ENCODE measurements around the gene LGI4.

Gene LGI4

DNA sequence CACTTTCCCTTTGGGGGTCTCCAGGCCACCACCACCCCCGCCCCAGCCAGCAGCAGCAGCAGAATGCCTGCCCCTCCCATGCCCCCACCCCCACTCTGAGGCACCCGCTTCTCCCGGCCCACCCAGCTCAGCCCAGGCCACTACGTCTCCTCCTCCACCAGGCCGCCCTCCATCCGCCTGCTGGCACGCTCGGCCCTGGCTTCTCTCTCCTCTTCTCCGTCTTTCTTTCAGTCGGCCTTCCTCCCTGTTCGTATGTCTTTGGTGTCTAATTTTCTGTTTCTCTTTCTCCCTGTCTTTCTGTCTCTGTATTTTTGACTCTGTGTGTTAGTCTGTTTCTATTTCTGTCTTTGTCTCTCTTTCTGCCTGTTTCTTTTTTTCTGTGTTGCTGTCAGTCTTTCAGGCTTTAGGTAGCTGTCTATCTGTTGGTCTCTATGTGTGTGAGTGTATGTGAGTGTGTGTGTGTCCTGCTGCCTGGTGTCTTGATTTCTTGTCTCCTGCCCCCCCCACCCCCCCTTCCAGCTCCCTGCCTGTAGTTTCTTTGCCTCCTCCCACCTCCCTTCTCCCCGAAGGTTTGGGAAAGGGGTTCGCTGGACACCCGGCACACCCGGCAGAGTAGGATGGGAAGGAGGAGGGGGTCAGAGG lies at the start of gene LGI4:
TSS of gene LGI4 (minus strand) at position 459 of the 642 bp plus-strand sequence. CDS start at position 80, 379 bp downstream.
- DNase-seq (ENCODE audit: low read depth), result no peak
- no peak within 1 kb of the TSS for H3K4me3 ChIP-seq (ENCODE audit: low read depth, low read length)
- TF ChIP-seq, protein P1, sequence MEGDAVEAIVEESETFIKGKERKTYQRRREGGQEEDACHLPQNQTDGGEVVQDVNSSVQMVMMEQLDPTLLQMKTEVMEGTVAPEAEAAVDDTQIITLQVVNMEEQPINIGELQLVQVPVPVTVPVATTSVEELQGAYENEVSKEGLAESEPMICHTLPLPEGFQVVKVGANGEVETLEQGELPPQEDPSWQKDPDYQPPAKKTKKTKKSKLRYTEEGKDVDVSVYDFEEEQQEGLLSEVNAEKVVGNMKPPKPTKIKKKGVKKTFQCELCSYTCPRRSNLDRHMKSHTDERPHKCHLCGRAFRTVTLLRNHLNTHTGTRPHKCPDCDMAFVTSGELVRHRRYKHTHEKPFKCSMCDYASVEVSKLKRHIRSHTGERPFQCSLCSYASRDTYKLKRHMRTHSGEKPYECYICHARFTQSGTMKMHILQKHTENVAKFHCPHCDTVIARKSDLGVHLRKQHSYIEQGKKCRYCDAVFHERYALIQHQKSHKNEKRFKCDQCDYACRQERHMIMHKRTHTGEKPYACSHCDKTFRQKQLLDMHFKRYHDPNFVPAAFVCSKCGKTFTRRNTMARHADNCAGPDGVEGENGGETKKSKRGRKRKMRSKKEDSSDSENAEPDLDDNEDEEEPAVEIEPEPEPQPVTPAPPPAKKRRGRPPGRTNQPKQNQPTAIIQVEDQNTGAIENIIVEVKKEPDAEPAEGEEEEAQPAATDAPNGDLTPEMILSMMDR (IDR thresholded peaks at IDR 0.05; ENCODE audit: low read depth, low read length, missing control alignments), result no peak
- in situ Hi-C loops (cut with HindIII; ENCODE audit: low sequenced_read_pairs), result no loop called here

DNA sequence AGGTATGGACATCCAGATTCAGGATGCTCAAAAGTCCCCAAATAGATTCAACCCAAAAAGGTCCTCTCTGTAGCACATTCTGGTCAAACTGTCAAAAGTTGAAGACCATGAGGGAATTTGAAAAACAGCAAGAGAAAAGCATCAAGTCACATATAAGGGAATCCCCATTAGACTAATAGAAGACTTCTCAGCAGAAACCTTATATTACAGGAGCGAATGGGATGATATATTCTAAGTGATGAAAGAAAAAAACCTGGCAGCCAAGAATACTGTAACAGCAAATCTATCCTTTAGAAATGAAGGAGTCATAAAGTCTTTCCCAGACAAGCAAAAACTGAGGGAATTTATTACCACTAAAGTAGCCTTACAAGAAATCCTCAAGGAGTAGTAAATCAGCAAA lies 49.4 kb upstream of the LGI4 start:
- in situ Hi-C loops (cut with HindIII; ENCODE audit: low sequenced_read_pairs), result no loop called here
- TF ChIP-seq, protein P1 (IDR thresholded peaks at IDR 0.05; ENCODE audit: low read depth, low read length, missing control alignments), result no peak
- H3K4me3 ChIP-seq (ENCODE audit: low read depth, low read length), result no peak overlapping the region
- DNase-seq (ENCODE audit: low read depth), result no peak

DNA sequence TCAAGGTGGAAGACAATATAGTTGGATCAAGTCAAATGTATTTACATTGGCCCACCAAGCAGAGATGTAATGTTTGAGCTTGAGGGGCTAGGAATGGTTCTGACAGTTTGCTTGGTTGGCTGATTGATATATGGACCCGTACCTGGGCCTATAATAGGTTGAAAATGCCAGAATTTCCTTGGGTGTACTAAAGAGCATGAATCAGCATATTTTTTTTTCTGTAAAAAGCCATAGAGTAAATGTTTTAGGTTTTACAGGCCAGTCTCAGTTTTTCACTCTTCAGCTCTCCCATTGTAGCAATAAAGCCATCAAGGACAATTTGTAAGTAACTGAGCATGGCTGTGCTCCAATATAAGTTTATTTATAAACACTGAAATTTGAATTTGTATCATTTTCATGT lies 46.5 kb upstream of the LGI4 start:
- in situ Hi-C loops (cut with HindIII; ENCODE audit: low sequenced_read_pairs), result no loop called here
- TF ChIP-seq, protein P1 (IDR thresholded peaks at IDR 0.05; ENCODE audit: low read depth, low read length, missing control alignments), result no peak
- no peak for DNase-seq (ENCODE audit: low read depth)
- no peak overlapping the region for H3K4me3 ChIP-seq (ENCODE audit: low read depth, low read length)

DNA sequence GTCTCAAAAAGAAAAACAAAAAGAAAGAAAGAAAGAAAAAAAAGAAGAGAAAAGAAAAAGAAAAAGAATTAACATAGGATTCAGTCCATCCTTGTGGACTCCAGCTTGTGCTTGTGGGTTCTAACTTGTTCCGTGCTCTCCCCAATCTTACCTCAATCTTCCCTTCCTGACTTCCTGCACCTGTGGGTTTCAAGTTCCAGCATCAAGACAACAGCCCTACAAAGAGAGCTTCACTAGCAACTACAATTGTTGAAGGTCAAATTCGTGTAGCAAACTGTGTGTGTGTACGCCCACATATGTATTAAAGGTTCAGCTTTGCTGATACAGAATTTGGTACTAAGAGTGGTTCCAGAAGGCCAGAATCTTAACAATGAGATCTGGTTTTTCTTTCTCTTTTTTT lies 45.0 kb upstream of the LGI4 start:
- no peak overlapping the region for H3K4me3 ChIP-seq (ENCODE audit: low read depth, low read length)
- TF ChIP-seq, protein P1 (IDR thresholded peaks at IDR 0.05; ENCODE audit: low read depth, low read length, missing control alignments), result no peak
- in situ Hi-C loops (cut with HindIII; ENCODE audit: low sequenced_read_pairs), result no loop called here
- no peak for DNase-seq (ENCODE audit: low read depth)

DNA sequence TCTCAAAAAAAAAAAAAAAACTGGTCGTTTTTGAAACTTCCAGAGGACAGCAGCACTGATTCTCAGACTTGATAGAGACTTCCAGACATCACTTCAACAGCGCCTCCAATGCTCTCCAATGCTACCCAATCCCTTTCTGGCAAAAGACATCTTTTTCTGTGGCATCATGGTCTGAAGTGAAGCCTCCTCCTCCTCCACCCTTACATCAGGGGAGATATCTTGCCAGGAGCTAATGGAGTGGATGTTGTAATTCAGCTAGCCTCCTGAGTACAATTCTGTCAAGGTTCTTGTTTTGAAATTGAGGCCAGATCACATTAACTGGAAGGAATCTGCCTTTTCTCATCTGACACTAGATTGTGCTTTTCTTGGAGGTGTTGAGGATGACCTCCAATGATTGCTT lies 43.8 kb upstream of the LGI4 start:
- H3K4me3 ChIP-seq (ENCODE audit: low read depth, low read length), result no peak overlapping the region
- in situ Hi-C loops (cut with HindIII; ENCODE audit: low sequenced_read_pairs), result no loop called here
- TF ChIP-seq, protein P1 (IDR thresholded peaks at IDR 0.05; ENCODE audit: low read depth, low read length, missing control alignments), result no peak
- no peak for DNase-seq (ENCODE audit: low read depth)

DNA sequence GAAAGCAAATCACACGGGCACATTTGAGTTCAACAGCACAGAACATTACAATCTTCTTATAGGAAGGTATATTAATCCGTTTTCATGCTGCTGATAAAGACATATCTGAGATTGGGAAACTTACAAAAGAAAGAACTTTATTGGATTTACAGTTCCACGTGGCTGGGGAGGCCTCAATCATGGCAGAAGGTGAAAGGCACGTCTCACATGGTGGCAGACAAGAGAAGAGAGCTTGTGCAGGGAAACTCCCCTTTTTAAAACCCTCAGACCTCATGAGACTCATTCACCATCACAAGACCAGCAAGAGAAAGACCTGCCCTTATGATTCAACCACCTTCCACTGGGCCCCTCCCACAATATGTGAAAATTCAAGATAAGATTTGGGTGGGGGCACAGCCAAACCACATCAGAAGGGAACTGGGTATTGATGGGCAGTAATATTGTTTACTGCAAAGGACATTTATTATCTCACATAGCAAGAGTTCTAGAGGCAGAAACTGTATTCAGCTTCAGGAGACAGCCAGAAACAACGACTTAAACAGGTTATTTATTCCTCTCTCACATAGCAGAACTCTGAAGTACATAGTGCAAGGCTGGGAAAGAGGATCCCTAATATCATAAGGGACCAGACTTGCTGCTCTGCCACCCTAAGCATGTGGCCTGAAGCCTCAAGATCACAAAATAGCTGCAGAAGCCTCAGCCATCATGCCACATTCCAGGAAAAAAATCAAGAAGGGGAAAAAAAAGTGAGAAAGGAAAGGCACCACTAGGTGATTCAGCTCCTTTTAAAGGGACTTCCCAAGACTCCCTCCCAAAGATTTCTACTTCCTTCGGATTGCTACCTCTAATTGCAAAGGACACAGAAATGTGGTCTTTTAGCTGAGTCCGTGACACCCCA lies 42.8 kb upstream of the LGI4 start:
- TF ChIP-seq, protein P1 (IDR thresholded peaks at IDR 0.05; ENCODE audit: low read depth, low read length, missing control alignments), result no peak
- no peak for DNase-seq (ENCODE audit: low read depth)

More for the DNA sequence above, 42.8 kb upstream of the LGI4 start:
- in situ Hi-C loops (cut with HindIII; ENCODE audit: low sequenced_read_pairs), result no loop called here
- no peak overlapping the region for H3K4me3 ChIP-seq (ENCODE audit: low read depth, low read length)

Measured in astrocyte of the cerebellum (primary cell).